Keratinocyte (primary cell): Measurements from ENCODE around the gene MUC5B.

Experiments used
- EZH2 ChIP-seq: IDR thresholded peaks from one replicate; pipeline ENCODE4 v1.6.1; 2012; ENCODE audit warnings: inconsistent platforms, mild to moderate bottlenecking, low read length, moderate library complexity
- TF ChIP-seq, protein P1 (sequence below), 3 experiments: IDR thresholded peaks in 1 of 3; conservative IDR thresholded peaks in 1 of 3; optimal IDR thresholded peaks in 1 of 3; 2 replicates in 2 of 3; 3 replicates in 1 of 3; pipeline versions ENCODE3 to v1.5.1; 2011; ENCODE audit warnings: low read length in 3 of 3, mild to moderate bottlenecking in 3 of 3, moderate library complexity in 2 of 3, control low read depth in 1 of 3, inconsistent platforms in 1 of 3; ENCODE audit not compliant: insufficient read depth in 2 of 3; ENCODE audit errors: extremely low read depth in 1 of 3

DNA sequence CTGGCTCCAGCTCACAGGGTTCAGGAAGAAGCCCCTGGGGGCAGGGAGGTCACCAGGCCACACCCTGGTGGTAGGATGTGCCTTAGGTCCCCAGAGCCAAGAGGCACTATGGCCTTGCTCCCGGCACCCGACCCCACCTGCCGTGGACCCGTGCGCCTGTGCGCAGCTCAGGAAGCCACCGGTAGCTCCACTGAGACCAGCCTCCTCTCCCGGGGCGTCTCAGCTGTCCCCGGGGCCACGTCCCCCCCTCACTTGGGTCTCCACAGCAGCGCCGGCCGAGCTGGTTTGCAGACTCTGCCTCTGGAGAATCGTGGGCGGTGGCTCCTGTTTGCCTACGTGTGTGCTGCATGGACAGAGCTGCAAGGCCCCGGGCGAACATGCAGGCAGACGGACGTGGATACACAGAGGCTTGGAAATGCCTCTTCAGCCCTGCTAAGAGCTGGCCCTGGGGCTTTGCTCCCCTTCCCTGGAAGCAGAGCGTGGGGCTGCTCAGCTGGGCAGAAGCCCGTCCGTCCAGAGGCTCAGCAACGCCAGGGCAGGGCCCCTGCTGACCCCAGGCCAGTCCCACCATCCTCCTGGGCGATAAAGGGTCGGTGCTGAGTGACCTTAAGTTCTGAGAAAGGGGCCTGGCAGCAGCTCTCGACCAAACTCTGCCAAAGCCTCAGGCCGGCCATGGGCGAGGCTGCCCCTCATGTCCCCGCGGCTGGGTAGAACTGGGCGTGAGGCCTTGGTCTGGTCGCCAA lies 15.3 kb upstream of the MUC5B start:
- TF ChIP-seq, protein P1, sequence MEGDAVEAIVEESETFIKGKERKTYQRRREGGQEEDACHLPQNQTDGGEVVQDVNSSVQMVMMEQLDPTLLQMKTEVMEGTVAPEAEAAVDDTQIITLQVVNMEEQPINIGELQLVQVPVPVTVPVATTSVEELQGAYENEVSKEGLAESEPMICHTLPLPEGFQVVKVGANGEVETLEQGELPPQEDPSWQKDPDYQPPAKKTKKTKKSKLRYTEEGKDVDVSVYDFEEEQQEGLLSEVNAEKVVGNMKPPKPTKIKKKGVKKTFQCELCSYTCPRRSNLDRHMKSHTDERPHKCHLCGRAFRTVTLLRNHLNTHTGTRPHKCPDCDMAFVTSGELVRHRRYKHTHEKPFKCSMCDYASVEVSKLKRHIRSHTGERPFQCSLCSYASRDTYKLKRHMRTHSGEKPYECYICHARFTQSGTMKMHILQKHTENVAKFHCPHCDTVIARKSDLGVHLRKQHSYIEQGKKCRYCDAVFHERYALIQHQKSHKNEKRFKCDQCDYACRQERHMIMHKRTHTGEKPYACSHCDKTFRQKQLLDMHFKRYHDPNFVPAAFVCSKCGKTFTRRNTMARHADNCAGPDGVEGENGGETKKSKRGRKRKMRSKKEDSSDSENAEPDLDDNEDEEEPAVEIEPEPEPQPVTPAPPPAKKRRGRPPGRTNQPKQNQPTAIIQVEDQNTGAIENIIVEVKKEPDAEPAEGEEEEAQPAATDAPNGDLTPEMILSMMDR (optimal IDR thresholded peaks at IDR 0.05 in 1 of 3, IDR thresholded peaks at IDR 0.05 in 1 of 3, conservative IDR thresholded peaks at IDR 0.05 in 1 of 3; ENCODE audit: extremely low read depth in 1 of 3, insufficient read depth in 2 of 3, low read length in 3 of 3) = no peak
- TF ChIP-seq EZH2 = no peak
